Activated naive CD8-positive, alpha-beta T cell (primary cell): ENCODE measurements around the gene UFSP2.

Source experiments
- H3K27ac Mint-ChIP-seq: one replicate; pipeline ENCODE4 v1.8.0; 2021; ENCODE audit warnings: mixed read lengths
- H3K27me3 Mint-ChIP-seq: one replicate; pipeline ENCODE4 v1.8.0; 2021; ENCODE audit warnings: mixed read lengths
- H3K36me3 Mint-ChIP-seq: one replicate; pipeline ENCODE4 v1.8.0; 2021; ENCODE audit warnings: mixed read lengths
- H3K4me1 Mint-ChIP-seq: one replicate; pipeline ENCODE4 v1.8.0; 2021; ENCODE audit warnings: low read depth, mixed read lengths
- H3K4me3 Mint-ChIP-seq: one replicate; pipeline ENCODE4 v1.8.0; 2021; ENCODE audit warnings: mild to moderate bottlenecking, mixed read lengths
- H3K9me3 Mint-ChIP-seq: one replicate; pipeline ENCODE4 v1.8.0; 2021; ENCODE audit warnings: low read depth, mixed read lengths

The UFSP2 gene

DNA sequence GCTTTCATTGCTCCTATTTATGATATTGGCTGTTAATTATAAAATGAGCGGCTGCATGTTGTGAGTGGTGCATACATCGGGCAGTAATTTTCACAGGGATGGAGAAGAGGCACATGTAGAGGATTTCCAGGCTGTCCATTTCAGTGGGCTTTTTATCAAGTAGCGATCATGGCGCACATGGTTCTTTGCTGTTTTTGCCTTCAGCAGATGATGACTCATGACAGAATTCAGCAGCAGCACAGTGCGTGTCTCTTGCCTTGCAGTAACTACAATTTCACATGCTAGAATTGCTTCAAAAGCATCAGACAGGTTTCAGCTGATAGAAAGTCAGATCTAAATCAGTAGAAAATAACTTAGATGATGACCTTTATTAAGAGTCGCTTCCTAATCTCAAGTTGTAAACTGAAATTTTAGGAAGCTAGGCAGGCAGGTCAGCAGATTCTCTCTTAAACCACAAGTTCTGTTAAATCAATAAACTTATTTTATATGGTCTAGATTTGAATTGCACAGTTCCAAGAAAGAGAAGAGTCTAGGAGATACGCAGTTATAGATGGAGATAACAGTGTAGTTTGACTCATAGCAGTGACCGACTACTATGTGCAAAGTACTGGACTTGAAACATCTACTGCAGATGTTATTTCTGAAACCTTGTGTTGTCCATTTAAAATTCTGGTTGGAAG lies 65.9 kb downstream of the UFSP2 start:
- Mint-ChIP-seq H3K4me1 (no peaks in the 10 kb centered on the region), H3K36me3 (peaks cover 32% of the 10 kb centered on the region), H3K27me3 (no peaks in the 10 kb centered on the region), H3K4me3 (no peak overlapping the region), H3K9me3 (no peaks in the 10 kb centered on the region), H3K27ac (no peak overlapping the region)

DNA sequence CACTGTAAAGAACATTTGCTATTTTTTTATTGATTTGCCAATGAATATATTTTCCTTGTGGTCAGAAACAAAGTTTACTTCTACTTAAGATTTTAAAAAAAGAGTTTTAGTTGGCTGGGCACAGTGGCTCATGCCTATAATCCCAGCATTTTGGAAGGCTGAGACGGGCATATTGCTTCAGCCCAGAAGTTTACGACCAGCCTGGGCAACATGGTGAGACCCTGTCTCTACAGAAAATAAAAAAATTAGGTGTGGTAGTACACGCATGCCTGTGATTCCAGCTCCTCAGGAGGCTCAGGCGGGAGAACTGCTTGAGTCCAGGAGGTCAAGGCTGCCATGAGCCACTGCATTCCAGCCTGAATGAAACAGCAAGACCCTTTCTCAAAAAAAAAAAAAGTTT lies 66.8 kb downstream of the UFSP2 start:
- Mint-ChIP-seq H3K4me1 (no peaks in the 10 kb centered on the region), H3K27ac (no peak overlapping the region), H3K9me3 (no peaks in the 10 kb centered on the region), H3K4me3 (no peak overlapping the region), H3K36me3 (peaks cover 33% of the 10 kb centered on the region), H3K27me3 (no peaks in the 10 kb centered on the region)

DNA sequence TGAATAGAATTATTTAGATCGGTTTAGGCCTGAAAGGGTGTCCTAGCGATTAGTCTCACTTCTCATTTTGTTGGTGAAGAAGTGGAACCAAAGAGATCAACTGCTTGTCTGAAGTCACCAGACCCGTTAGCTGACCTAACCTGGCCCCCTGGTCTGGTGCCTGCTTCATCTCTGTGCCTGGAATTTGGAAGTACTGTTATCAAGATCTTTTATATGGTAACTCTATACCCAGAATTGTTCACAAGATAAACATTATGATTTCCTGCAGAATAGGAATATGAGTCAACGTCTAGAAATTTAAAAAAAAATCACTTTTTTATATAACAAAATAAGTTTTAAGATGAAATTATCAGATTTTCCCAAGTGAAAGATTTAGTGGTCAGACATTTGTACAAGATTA lies 67.2 kb downstream of the UFSP2 start:
- no peaks in the 10 kb centered on the region for H3K4me1 Mint-ChIP-seq
- H3K36me3 Mint-ChIP-seq = peaks cover 34% of the 10 kb centered on the region

DNA sequence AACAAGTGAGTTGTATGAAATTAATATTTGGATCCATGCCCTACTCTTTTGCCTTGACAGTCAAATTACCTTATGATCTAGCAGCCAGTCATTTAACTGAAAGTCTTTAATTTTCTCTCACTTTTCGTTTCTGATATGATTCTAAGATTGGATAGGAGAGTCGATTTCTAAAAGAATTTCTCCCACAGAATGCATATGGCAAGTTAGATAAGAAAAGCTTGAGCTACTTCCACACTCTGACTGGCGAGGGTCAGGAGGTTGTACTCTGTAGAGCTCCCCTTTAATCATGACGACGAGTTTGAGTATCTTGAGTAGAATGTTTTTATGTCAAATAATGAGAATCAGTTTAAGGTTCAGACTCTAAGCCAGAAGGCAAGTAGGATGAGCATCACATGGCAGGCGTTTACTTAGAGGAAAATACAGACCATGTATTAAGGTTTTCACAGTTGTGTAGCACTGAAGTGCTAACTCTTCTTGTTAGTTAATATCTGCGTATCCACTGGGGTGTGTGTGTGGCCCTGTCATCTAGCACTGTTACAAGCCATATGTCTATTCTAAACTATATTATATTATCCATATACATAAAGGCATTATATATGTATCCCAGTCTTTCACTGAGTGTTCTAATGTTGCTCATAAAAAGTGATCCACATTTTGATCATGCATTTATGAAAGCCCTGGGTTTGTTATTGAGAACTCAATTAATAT lies 67.9 kb downstream of the UFSP2 start:
- Mint-ChIP-seq H3K27me3 (no peaks in the 10 kb centered on the region), H3K9me3 (no peaks in the 10 kb centered on the region), H3K4me1 (no peaks in the 10 kb centered on the region), H3K4me3 (no peak overlapping the region), H3K36me3 (peaks cover 34% of the 10 kb centered on the region), H3K27ac (no peak overlapping the region)

More for the DNA sequence above, 67.2 kb downstream of the UFSP2 start:
- H3K27ac Mint-ChIP-seq = no peak overlapping the region
- no peaks in the 10 kb centered on the region for H3K9me3 Mint-ChIP-seq
- H3K27me3 Mint-ChIP-seq = no peaks in the 10 kb centered on the region
- H3K4me3 Mint-ChIP-seq = no peak overlapping the region

DNA sequence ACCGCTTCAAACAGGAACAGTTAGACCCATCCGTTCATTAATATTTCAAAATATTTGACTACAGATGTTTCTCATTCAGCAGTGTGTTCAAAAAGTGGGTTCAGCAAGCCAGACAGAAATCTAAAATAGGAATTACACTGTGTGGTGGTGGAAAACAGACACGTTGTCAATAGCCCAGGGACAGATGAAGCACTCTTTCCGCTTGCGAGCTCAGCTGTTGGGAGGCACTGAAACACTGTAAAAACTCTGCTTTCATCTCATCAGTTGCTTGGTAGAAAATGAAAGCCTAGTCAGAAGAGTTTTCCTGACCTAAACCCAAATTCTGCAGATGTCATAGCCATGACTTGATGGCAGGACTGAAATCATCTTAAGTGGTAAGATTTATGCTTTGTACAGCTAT lies 68.6 kb downstream of the UFSP2 start:
- no peak overlapping the region for H3K27ac Mint-ChIP-seq

DNA sequence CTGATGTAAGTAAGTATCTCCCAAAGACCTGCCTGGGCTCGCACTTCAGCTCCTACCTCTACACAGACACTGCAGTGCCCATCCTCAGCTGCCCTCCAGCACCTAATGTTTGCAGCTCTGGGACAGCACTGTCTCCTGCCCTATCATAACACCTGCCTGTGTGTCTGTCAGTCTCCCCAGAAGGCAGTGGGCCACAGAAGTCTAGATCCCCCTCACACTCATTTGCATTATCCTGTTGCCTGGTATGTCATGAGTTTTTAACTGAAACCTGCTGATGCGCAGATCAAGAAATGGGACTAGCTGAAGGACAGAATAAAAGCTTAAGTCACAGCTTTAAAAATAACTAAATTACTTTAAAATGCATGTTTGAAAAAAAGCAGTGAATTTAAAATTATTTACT lies 73.0 kb downstream of the UFSP2 start:
- Mint-ChIP-seq H3K27ac (no peak overlapping the region), H3K27me3 (no peaks in the 10 kb centered on the region), H3K4me1 (no peaks in the 10 kb centered on the region), H3K36me3 (peaks cover 55% of the 10 kb centered on the region), H3K4me3 (no peak overlapping the region), H3K9me3 (no peaks in the 10 kb centered on the region)

More for the DNA sequence above, 68.6 kb downstream of the UFSP2 start:
- Mint-ChIP-seq H3K9me3 (no peaks in the 10 kb centered on the region), H3K4me1 (no peaks in the 10 kb centered on the region), H3K4me3 (no peak overlapping the region), H3K36me3 (peaks cover 37% of the 10 kb centered on the region), H3K27me3 (no peaks in the 10 kb centered on the region)

DNA sequence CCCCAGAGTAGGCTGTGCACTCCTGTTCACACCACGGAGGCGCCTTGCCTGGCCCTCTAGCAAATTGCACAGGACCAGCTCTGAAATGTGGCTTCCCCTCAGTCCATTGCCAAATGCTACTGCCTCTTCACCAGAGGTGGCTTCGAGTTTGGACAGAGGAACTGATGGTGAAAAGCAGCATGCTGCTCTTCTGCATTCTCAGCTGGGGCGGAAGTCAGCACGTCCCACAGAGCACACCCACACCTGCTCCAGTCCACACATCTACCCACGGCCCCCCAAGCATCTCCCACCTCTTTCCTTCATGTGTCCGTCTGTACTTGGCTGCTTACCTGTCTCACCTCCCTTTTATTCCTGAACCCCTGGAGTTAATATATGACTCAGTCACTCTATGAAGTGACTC lies 73.6 kb downstream of the UFSP2 start:
- no peaks in the 10 kb centered on the region for H3K27me3 Mint-ChIP-seq
- no peak overlapping the region for H3K4me3 Mint-ChIP-seq
- peaks cover 52% of the 10 kb centered on the region for H3K36me3 Mint-ChIP-seq

DNA sequence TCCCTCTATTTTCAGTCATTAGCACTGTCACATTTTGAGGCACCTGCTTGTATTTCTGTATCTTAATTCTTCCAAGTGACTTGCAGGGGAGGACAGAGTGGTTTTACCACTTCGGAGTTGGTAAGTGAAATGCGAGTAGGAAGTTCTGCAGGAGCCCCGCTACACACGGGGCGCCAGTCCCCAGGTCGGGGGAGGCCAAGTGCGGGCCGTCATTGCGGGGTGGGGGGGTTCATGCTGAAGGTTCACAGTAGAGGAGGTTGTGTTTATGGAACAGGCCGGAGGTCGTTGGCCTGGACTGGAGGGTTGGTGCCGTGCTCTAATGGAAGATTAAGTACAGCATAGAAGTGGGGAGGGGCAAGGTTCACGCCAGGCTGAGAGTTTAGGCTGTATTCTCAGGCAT lies 74.1 kb downstream of the UFSP2 start:
- Mint-ChIP-seq H3K27ac (no peak overlapping the region), H3K36me3 (peaks cover 54% of the 10 kb centered on the region), H3K4me1 (no peaks in the 10 kb centered on the region), H3K27me3 (no peaks in the 10 kb centered on the region), H3K4me3 (no peak overlapping the region), H3K9me3 (no peaks in the 10 kb centered on the region)

More for the DNA sequence above, 73.6 kb downstream of the UFSP2 start:
- H3K9me3 Mint-ChIP-seq = no peaks in the 10 kb centered on the region
- no peaks in the 10 kb centered on the region for H3K4me1 Mint-ChIP-seq
- no peak overlapping the region for H3K27ac Mint-ChIP-seq
